ENCODE measurements around the gene PLB1.

Gene PLB1

GRCh38 chr2:28689771-28690170 lies 193.9 kb downstream of the PLB1 start:
- DNase-seq (ENCODE audit: low read depth in 3 of 3), result no peak

GRCh38 chr2:28692411-28692810 lies 196.6 kb downstream of the PLB1 start:
- no peak for DNase-seq (ENCODE audit: low read depth in 3 of 3)

DNA sequence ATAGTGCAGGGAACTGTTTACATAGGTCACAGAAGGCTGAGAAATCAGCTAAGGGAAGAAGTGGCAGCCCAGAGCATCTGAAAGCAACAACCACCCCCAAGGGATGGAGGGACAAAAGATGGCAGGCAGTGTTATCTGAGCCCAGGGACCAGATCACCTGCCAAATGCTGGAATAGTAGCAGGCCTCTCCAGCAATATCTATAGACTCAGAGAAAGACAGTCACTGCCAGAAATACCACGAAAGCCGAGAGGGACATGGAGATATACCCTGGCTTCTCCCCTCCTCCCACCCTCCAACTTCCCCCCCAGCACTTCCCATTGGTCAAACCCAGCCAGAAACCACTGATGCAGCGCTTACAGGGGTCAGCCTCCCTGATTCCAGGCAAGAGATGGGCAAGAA lies 197.4 kb downstream of the PLB1 start:
- DNase-seq (ENCODE audit: low read depth in 3 of 3), result no peak

All from stimulated activated CD4-positive, alpha-beta T cell treated with anti-CD3 and anti-CD28 coated beads, TNF-alpha, amount 100 ng/mL, for 48 hours (primary cell).